Activated T-cell treated with anti-CD3 and anti-CD28 coated beads, Interleukin-2, amount 50 U/mL, for 1 hour (primary cell): ENCODE data around the gene GNL1.
"Not testable (repeated sequence)": the region's sequence is repeated elsewhere in the genome, so short reads cannot be mapped to it uniquely, and the experiment has no call there.

Experiments
- DNase-seq: peaks from one replicate; pipeline ENCODE4 v3.0.0-alpha.2; 2020

The GNL1 gene

DNA sequence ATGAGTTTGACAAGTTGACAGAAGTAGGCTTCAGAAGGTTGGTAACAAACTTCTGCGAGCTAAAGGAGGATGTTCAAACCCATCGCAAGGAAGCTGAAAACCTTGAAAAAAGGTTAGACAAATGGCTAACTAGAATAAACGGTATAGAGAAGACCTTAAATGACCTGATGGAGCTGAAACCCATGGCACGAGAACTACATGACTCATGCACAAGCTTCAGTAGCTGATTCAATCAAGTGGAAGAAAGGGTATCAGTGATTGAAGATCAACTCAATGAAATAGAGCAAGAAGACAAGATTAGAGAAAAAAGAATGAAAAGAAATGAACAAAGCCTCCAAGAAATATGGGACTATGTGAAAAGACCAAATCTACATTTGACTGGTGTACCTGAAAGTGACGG is 34.3 kb downstream of the GNL1 start:
- DNase-seq, result not testable (repeated sequence)

DNA sequence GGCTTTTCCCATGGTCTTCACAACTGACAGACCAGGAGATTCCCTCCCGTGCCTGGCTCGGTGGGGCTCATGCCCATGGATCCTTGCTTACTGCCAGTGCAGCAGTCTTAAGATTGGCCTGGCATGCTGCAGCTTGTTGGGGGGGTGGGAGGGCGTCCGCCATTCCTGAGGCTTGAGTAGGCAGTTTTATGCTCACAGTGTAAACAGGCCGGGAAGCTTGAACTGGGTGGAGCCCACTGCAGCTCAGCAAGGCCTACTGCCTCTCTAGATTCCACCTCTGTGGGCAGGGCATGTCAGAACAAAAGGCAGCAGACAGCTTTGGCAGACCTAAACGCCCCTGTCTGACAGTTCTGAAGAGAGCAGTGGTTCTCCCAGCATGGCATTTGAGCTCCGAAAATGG is 35.2 kb downstream of the GNL1 start:
- not testable (repeated sequence) for DNase-seq

DNA sequence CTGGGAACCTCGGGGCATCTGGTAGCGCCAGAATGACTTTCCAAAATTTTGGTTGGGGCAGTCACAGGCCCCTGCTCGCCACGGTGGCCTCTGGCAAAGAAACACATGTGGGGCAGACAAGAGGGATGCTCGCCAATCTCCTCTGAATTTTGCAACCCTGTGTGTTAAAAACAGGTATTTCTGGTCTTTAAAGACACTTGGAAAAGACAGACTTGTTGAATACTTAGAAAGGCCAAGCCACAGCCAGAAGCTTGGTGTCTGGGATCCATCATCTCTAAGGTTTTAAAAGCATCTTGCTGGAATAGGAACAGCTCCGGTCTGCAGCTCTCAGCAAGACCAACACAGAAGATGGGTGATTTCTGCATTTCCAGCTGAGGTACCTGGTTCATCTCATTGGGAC is 35.8 kb downstream of the GNL1 start:
- no peak for DNase-seq

DNA sequence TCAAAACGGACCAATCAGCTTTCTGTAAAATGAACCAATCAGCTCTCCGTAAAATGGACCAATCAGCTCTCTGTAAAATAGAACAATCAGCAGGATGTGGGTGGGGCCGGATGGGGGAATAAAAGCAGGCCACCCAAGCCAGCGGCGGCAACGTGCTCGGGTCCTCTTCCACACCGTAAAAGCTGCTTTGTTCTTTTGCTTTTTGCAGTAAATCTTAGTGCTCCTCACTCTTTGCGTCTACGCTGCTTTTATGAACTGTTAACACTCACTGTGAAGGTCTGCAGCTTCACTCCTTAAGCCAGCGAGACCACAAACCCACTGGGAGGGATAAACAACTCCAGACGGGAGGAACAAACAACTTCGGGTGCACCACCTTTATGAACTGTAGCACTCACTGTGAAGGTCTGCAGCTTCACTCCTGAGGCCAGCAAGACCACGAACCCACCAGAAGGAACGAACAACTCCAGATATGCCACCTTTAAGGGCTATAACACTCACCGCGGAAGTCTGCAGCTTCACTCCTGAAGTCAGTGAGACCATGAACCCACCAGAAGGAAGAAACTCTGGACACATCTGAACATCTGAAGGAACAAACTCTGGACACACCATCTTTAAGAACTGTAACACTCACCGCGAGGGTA is 37.7 kb downstream of the GNL1 start:
- not testable (repeated sequence) for DNase-seq

DNA sequence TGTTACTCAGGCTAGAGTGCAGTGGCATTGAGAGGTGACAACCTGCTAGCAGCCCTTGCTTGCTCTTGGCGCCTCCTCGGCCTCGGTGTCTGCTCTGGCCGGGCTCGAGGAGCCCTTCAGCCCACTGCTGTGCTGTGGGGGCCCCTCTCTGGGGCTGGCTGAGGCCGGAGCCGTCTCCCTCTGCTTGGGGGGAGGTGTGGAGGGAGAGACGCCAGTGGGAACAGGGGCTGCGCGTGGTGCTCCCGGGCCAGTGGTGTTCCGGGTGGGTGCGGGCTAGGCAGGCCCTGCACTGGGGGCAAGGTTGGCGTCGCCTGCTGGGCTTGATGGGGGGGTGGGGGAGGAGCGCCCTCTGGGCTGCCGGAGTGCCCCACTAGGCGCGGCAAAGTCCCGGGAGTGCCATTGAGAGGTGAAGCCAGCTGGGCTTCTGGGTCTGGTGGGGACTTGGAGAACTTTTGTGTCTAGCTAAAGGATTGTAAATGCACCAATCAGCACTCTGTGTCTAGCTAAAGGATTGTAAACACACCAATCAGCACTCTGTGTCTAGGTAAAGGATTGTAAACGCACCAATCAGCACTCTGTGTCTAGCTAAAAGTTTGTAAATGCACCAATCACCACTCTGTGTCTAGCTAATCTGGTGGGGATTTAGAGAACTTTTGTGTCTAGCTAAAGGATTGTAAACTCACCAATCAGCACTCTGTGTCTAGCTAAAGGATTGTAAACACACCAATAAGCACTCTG is 38.4 kb downstream of the GNL1 start:
- DNase-seq, result not testable (repeated sequence)

DNA sequence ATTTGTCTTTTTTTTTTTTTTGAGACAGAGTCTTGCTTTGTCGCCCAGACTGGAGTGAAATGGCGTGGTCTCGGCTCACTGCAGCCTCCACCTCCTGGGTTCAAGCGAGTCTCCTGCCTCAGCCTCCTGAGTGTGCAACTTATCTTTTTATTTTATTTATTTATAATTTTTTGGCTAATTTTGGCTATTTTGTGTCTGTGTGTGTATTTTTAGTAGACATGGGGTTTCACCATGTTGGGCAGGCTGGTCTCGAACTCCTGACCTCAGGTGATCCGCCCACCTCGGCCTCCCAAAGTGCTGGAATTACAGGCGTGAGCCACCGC is 39.6 kb downstream of the GNL1 start:
- DNase-seq, result not testable (repeated sequence)

DNA sequence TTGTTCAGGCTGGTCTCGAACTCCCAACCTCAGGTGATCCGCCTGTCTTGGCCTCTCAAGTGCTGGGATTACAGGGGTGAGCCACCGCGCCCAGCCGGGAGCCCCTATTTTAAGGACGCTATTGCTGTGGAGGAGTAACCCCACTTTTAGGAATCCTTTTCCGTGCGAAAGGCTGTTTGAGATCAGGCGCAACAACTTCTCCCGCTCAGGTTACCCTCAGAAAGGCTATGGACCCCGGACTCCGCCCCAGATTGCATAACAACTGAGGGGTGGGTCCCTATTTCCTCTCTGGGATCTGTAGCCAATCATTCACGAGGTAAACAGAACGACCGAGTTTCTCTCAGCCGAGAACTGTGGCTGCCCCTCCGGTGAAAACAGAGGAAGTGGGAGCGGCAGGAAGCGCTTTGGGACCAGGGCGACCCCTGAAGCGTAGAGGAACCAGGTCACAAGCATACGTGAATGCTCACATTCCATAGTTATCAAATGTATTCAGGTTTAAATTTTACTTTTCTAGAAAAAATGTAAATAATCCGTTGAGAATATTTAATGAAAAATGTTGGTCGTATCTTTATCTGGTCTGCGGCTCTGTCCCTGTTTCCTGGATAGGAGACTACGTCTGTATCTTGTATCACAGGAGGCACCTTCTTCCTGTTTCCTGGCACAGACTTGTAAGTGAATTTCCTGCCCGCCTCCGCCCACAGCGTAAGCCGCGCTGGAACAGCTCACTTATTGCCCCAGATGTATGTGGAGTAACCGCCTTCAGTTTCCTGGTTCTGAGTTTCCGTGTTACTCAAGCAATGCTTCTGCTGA is 40.1 kb downstream of the GNL1 start:
- peak; percentile 86 for DNase-seq

DNA sequence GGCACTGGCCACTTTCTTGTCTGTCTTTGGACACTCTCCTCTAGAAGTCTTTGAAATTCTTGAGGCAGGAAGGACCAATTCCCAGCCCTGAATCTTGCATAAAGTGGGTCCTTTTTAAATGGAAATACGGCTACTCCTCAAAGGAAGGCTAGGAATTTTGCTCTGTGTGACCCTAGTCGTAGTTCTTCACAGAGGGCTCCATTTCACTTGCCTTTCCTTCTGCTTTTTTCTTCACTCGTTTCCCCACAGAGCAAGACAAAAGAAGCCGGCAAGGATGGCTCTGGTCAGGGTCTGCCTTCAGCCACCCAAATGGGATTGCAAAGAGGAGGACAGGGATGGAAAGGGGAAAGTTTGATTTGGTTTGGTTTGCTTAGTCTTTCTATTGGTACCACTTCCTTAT is 41.2 kb downstream of the GNL1 start:
- DNase-seq, result no peak

DNA sequence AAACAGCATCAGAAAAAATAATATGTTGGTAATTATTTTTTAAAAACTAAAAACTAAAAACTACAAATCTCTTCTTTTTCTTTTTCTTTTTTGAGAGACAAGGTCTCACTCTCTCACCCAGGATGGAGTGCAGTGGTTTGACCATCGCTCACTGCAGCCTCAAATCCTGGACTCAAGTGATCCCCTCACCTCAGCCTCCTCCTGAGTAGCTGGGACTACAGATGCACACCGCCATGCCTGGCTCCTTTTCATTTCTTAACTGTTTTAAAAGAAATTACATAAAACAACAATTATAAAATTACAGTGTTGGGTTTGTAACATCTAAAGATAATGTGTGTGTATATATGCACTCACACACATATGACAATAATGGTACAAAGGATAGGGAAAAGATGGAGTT is 42.8 kb downstream of the GNL1 start:
- DNase-seq, result no peak

DNA sequence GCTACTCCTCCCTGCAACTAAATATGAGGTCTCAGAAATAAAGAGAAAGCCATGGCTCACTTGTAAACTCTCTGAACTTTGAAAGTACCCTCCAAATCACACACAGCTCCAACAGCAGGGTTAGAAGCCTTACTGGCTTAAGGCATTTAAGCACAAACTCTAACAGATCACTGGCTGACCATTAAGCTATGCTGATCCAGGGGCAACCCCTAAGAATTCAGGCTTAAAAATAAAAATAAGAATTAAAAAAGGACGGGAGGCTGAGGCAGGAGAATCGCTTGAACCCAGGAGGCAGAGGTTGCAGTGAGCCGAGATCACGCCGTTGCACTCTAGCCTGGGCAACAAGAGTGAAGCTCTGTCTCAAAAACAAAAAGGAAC is 45.1 kb downstream of the GNL1 start:
- DNase-seq, result no peak

DNA sequence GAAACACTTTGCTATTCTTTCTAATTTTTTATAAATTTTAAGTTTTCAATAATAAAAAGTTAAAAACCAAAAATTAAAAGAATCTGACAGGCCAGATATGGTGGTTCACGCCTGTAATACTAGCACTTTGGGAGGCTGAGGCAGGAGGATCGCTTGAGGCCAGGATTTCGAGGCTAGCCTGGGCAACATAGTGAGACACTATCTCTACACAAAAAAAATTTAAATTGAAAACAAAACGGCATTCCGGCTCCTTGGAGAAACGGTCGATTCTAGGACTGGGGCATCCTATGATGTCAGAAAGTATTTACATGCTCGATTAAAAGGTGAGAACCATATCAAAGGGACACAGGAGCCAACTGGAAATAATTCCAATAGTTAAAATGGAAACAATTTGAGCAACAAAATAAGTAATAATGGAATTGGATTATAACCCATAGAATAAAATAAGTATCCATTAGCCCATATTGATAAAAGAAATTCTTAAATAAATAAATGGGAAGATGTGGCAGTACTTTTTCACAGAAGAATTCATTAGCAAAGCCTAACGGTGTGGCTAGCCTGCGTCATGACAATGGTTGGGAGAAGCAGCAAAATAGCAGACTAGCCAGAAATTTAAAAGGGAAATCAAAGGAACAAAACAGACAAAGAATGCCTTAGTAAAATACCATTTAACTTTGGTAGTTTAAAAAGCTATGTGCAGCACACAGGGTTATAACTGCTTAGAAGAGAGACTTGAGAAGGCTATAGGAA is 45.7 kb downstream of the GNL1 start:
- DNase-seq, result no peak

DNA sequence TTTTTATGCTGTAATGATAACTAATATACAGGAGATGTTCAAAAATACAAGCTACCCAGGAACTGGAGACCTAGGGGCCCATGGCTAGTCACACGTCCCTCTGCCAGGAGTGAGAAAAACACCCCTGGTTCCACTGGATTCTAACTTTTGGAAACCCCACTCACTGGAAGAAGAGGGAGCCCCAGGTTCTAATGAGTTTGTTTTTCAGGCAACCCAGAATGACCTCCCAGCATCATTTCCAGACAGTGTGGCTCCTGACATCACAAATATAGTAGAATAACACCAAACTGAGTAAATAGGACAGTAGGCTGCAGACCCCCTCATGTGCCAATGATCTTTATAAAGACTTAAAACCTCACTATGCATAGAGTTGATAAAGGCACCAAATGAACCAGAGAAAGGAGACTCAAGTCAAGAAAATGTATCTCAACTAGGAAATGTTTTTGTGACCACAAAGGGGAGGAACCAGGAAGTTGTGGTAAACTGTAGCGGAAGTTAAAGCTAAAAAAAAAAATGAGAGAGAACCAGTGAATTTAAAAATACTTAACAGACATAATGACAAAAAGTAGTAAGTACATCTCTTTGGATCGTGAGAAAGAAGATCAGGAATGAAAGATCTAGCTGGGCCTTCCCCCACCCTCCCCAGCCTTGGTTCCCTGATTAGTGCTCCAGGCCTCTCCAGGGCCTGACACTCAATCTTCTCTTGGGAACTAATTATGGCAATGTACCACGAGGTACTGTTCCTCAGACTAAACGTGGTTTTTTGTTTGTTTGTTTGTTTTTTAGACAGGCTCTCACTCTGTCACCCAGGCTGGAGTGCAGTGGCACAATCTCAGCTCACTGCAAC is 47.2 kb downstream of the GNL1 start:
- no peak for DNase-seq

DNA sequence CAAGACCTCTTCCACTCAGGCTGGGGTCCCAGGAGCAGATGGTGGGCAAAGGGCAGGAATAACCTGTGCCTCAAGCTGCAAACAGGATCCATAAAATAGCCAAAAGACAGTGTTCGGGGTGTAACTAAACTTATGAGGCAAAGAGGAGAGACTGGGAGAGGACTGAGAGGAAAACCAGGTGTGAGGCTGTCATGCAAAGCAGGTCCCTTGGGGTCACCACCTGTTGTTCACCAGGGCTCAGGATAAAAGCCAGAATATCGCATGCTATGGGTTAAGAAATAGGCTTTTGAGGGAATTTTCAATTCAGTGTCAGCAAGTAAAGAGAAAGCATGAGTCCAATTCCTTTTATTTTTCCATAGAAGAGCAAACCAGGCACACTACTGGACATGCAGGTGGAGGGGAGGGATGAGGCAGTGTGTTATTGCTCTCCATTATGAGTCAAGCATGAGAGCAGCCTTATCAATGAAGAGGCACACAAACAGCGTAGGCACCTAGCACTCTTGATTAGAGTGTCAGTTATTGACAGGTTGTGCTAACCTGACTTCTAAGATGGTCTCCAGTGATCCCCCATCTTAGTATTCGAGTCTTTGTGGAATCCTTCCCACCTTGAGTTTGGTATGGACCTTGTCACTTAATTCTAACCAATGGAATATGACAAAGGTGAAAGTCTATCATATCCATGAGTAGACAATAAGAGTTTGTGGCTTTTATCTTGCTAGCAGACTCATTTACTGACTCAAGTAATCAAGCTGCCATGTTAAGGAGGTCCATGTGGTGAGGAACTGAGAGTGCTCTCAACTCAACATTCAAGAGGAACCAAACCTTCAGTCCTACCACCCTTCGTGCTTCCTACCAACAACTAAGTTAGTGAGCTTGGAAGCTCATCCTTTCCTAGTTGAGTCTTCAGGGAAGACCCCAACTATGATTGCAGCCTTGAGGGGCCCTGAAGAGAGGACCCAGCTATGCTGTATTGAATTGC is 48.2 kb downstream of the GNL1 start:
- no peak for DNase-seq

DNA sequence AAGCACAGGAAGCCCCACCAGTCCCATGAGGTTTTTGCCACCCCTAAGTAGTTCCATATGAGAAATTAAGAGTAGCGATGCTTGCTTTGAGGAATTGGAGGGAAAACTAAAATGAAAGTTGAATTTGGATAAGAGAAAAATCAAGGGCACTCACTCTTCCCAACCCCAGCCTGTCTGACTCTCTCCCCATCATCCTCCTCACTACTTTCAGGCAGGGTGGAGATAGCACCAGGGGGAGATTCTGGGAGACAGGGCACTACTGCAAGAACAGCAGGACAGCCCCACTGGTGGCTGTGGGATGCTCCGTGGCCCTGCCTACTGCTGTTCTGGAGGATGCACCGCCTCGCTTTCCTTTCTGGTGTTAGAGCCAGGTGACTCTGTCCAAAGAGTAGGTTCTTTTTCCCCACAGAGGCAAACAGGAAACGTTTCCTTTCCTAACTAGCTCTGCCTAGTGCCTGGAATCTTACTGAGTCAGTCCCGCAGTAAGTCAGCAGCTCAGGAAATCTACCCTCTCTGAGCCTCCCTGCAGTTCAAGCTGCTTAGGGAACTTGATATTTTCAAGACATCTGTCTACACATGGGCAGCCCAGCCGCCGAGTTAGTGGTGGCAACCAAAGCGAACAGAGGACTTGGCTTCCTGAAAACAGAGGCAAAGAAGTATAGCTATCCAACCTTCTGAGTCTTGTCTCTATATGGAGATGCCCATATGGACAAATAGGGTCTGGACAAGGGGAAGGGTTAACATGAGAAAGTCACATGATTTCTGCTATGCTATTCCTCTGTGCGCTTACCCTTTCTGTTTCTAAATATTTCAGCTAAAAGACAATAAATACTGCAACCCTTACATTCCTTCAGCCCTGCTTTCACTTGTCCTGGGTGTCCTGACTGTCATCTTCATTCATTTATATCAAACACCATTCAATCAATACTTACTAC is 55.6 kb downstream of the GNL1 start:
- DNase-seq, result no peak

DNA sequence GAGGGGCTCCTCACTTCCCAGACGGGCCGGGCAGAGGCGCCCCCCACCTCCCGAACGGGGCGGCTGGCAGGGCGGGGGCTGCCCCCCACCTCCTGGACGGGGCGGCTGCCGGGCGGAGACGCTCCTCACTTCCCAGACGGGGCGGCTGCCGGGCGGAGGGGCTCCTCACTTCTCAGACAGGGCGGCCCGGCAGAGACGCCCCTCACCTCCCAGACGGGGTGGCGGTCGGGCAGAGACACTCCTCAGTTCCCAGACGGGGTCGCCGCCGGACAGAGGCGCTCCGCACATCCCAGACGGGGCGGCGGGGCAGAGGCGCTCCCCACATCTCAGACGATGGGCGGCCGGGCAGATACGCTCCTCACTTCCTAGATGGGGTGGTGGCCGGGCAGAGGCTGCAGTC is 57.6 kb downstream of the GNL1 start:
- not testable (repeated sequence) for DNase-seq

DNA sequence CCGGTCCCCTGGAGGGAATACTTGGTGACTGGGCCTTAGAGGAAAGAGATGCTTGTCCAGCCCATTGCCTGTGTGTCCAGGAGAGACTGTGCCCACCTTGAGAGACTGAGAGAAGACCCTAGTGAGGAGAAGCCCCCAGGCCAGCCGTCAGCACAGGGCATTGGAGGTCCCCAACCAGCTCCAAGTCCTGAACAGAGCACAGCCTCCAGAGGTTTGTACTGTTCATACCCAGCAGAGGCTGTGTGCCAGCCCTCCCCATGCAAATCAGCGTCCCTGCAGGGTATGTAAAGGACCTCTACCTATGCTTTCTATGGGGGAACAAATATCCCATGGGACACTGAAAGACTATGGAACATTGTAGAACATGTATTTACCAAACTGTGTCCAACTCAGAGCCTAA is 58.6 kb downstream of the GNL1 start:
- DNase-seq, result no peak

DNA sequence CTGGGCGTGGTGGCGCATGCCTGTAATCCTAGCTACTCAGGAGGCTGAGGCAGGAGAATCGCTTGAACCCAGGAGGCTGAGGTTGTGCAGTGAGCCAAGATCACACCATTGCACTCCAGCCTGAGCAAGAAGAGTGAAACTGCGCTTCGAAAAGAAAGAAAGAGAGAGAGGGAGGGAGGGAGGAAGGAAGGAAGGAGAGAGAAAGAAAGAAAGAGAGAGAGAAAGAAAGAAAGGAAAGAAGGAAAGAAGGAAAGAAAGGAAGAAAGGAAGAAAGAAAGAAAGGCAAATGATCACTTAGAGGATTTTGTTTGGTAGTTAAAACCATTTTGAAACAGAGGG is 59.1 kb downstream of the GNL1 start:
- not testable (repeated sequence) for DNase-seq

DNA sequence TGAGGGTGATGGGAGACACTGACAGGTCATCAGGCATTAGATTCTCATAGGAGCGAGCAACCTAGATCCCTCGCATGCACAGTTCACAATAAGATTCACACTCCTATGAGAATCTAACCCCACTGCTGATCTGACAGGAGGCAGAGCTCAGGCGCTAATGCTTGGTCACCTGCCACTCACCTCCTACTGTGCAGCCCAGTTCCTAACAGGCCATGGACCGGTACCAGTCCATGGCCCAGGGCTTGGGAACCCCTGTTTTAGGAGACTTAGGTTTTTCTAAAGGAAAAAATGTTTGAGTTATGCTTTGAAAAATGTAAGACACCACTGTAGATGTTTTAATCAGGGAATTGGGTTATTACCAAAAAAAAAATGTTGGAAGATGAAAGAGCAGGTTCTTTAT is 60.3 kb downstream of the GNL1 start:
- no peak for DNase-seq

DNA sequence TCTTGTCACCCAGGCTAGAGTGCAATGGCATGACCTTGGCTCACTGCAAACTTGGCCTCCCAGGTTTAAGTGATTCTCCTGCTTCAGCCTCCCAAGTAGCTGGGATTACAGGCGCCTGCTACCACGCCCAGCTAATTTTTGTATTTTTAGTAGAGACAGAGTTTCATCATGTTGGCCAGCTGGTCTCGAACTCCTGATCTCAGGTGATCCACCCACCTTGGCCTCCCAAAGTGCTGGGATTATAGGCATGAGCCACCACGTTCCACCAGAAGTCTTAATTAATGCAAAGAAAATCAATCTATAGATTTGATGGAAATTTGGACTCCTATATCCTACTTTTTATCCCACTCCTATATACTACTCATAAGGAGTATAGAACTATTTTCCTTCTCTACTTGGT is 61.2 kb downstream of the GNL1 start:
- DNase-seq, result not testable (repeated sequence)

DNA sequence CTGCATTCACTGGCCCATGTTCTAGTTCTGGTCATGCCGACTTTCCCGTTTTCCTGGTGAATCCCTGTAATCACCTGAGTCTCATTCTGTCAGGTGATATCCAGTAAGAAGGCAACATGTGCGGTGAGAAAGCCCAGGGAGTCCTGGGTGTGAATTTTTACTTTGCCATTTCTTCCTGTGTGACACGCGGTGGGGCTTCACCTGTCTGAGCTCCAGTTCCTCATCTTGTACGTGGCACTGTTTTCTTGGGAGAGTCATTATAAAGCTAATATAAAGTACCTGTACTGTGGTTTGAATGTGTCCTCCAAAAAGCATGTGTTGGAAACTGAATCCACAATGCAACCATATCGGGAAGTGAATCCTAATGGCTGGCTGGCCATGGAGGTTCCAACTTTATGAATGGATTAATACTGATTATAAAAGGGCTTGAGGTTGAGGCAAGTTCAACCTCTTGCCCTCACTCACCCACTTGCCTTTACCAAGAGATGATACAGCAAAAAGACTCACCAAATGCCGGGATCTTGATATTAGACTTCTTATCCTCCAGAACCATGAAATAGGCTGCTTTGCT is 61.9 kb downstream of the GNL1 start:
- peak; percentile 39 for DNase-seq
